Naive thymus-derived CD8-positive, alpha-beta T cell (primary cell): ENCODE results near the gene ASH1L. TPM values are rescaled to one million over a fixed set of nuclear protein-coding genes. Genes with fewer than 3 reads are reported as not detected.
"Not testable (repeated sequence)": the region's sequence is repeated elsewhere in the genome, so short reads cannot be mapped to it uniquely, and the experiment has no call there.

ENCODE experiments used
- ATAC-seq, 2 donors: fragments of 150-1000 bp; cut with Tn5 transposase in 1 of 2; sonication (Bioruptor Pico), chemical (Tn5 transposase) in 1 of 2; 1 replicate in 1 of 2; 2 replicates in 1 of 2; pipeline ENCODE4 v1.10.0; 2021; ENCODE audit warnings: mild to moderate bottlenecking in 2 of 2, moderate library complexity in 2 of 2
- POLR2A ChIA-PET: fragments of 350-600 bp; sonication (Branson Sonifier 250); formaldehyde crosslinking; loops from one replicate; lab custom pipeline; 2021; ENCODE audit warnings: antibody characterized with exemption; lab: Charles Lee
- DNase-seq, 10 donors: peaks; one replicate each; pipeline versions ENCODE4 v3.0.0 to v3.0.0-alpha.2; 2020 to 2022
- H3K27ac Mint-ChIP-seq, 10 donors: one replicate each; pipeline ENCODE4 v1.8.0; 2020 to 2022; ENCODE audit warnings: mild to moderate bottlenecking in 10 of 10, mixed read lengths in 10 of 10, moderate library complexity in 4 of 10, inconsistent platforms in 1 of 10
- H3K27me3 Mint-ChIP-seq, 5 donors: one replicate each; pipeline ENCODE4 v1.8.0; 2021 to 2022; ENCODE audit warnings: mixed read lengths in 5 of 5
- H3K36me3 Mint-ChIP-seq, 3 donors: one replicate each; pipeline ENCODE4 v1.8.0; 2020 to 2022; ENCODE audit warnings: mixed read lengths in 3 of 3, mild to moderate bottlenecking in 2 of 3, inconsistent platforms in 1 of 3
- H3K4me1 Mint-ChIP-seq, 4 donors: one replicate each; pipeline ENCODE4 v1.8.0; 2021 to 2022; ENCODE audit warnings: mixed read lengths in 4 of 4
- H3K4me3 Mint-ChIP-seq, 10 donors: one replicate each; pipeline ENCODE4 v1.8.0; 2020 to 2022; ENCODE audit warnings: mild to moderate bottlenecking in 10 of 10, mixed read lengths in 10 of 10, moderate library complexity in 6 of 10, inconsistent platforms in 1 of 10
- H3K9me3 Mint-ChIP-seq, 9 donors: one replicate each; pipeline ENCODE4 v1.8.0; 2020 to 2022; ENCODE audit warnings: mixed read lengths in 9 of 9, mild to moderate bottlenecking in 3 of 9, inconsistent platforms in 1 of 9, moderate library complexity in 1 of 9
- polyA plus RNA-seq, 3 donors: library from polyadenylated mRNA; unstranded; fragments of 300-500 nt; fragmentation: Illumina TruSeq; gene quantifications; one replicate each; pipeline ENCODE4 v1.2.3, GENCODE V29; 2021
- total RNA-seq, 8 experiments: library from RNA in 2 of 8; stranded (reverse) in 2 of 8; gene quantifications; one replicate each; pipeline ENCODE4 v1.2.3 and lab custom pipeline; 2021 to 2026

ASH1L gene
- total and polyA plus RNA-seq, 5 experiments from 2014 or later = 12.2 to 102 (median 22.0) TPM

- DNase-seq, H3K4me3 Mint-ChIP-seq, POLR2A ChIA-PET, ATAC-seq, H3K9me3 Mint-ChIP-seq, H3K27me3 Mint-ChIP-seq: not testable (repeated sequence)
- Mint-ChIP-seq H3K4me1 (peaks cover 23 to 59% (median 48%) of the 10 kb centered on the region in 4 donors), H3K27ac (peak overlapping the region in 7 of 10 donors; percentile 5 to 80 (median 54)), H3K36me3 (peaks cover 0 to 25% (median 5%) of the 10 kb centered on the region in 3 donors)
Observed at GRCh38 chr1:155511385-155511784, 51.2 kb downstream of the ASH1L start.

GRCh38 chr1:155509064-155509463, 53.5 kb downstream of the ASH1L start:
- peak overlapping the region in 9 of 10 donors; percentile 21 to 87 (median 40) for H3K27ac Mint-ChIP-seq
- ATAC-seq (no peak), DNase-seq (no peak)
- POLR2A ChIA-PET = no interaction called here
- H3K4me3 Mint-ChIP-seq = no peak overlapping the region
- H3K27me3 Mint-ChIP-seq = no peaks in the 10 kb centered on the region
- H3K36me3 Mint-ChIP-seq = peaks cover 0 to 28% (median 5%) of the 10 kb centered on the region in 3 donors
- H3K9me3 Mint-ChIP-seq = no peaks in the 10 kb centered on the region
- peaks cover 21 to 53% (median 39%) of the 10 kb centered on the region in 4 donors for H3K4me1 Mint-ChIP-seq

GRCh38 chr1:155507945-155508344, 54.7 kb downstream of the ASH1L start:
- ATAC-seq (no peak), DNase-seq (no peak)
- Mint-ChIP-seq H3K4me1 (peaks cover 16 to 48% (median 37%) of the 10 kb centered on the region in 4 donors), H3K27ac (peak overlapping the region in 7 of 10 donors; percentile 40 to 77 (median 67)), H3K4me3 (peak overlapping the region in 3 of 10 donors; percentile 19 to 51 (median 45)), H3K27me3 (no peaks in the 10 kb centered on the region), H3K36me3 (peaks cover 0 to 24% (median 5%) of the 10 kb centered on the region in 3 donors), H3K9me3 (no peaks in the 10 kb centered on the region)
- POLR2A ChIA-PET = no interaction called here

GRCh38 chr1:155505963-155506362, 56.6 kb downstream of the ASH1L start:
- H3K4me3 Mint-ChIP-seq, H3K9me3 Mint-ChIP-seq, DNase-seq, H3K27ac Mint-ChIP-seq, POLR2A ChIA-PET, H3K27me3 Mint-ChIP-seq, ATAC-seq: not testable (repeated sequence)
- Mint-ChIP-seq H3K4me1 (peaks cover 12 to 45% (median 32%) of the 10 kb centered on the region in 4 donors), H3K36me3 (peaks cover 0 to 19% (median 0%) of the 10 kb centered on the region in 3 donors)

GRCh38 chr1:155504207-155504606, 58.4 kb downstream of the ASH1L start:
- peaks cover 0 to 20% (median 0%) of the 10 kb centered on the region in 3 donors for H3K36me3 Mint-ChIP-seq
- H3K4me1 Mint-ChIP-seq = peaks cover 23 to 55% (median 46%) of the 10 kb centered on the region in 4 donors
- no peak overlapping the region for H3K4me3 Mint-ChIP-seq
- DNase-seq (no peak), ATAC-seq (no peak)
- POLR2A ChIA-PET = no interaction called here
- H3K9me3 Mint-ChIP-seq = no peaks in the 10 kb centered on the region
- no peaks in the 10 kb centered on the region for H3K27me3 Mint-ChIP-seq
- peak overlapping the region in 5 of 10 donors; percentile 9 to 56 (median 34) for H3K27ac Mint-ChIP-seq

GRCh38 chr1:155499953-155500639, 62.5 kb downstream of the ASH1L start:
- H3K27me3 Mint-ChIP-seq = no peaks in the 10 kb centered on the region
- peak overlapping the region in 4 of 10 donors; percentile 6 to 13 (median 10) for H3K4me3 Mint-ChIP-seq
- ATAC-seq = no peak
- peaks cover 20 to 49% (median 43%) of the 10 kb centered on the region in 4 donors for H3K4me1 Mint-ChIP-seq
- no peak for DNase-seq
- peak overlapping the region in 9 of 10 donors; percentile 1 to 82 (median 10) for H3K27ac Mint-ChIP-seq
- peaks cover 0 to 27% (median 4%) of the 10 kb centered on the region in 3 donors for H3K36me3 Mint-ChIP-seq
- no peaks in the 10 kb centered on the region for H3K9me3 Mint-ChIP-seq
- POLR2A ChIA-PET = no interaction called here

GRCh38 chr1:155499263-155499662, 63.3 kb downstream of the ASH1L start:
- DNase-seq (no peak), ATAC-seq (no peak)
- H3K4me1 Mint-ChIP-seq = peaks cover 21 to 47% (median 41%) of the 10 kb centered on the region in 4 donors
- no peaks in the 10 kb centered on the region for H3K27me3 Mint-ChIP-seq
- H3K27ac Mint-ChIP-seq = peak overlapping the region in 4 of 10 donors; percentile 3 to 75 (median 10)
- no peak overlapping the region for H3K4me3 Mint-ChIP-seq
- peaks cover 0 to 32% (median 4%) of the 10 kb centered on the region in 3 donors for H3K36me3 Mint-ChIP-seq
- POLR2A ChIA-PET = no interaction called here
- no peaks in the 10 kb centered on the region for H3K9me3 Mint-ChIP-seq

GRCh38 chr1:155493595-155493994, 69.0 kb downstream of the ASH1L start:
- ATAC-seq, DNase-seq, POLR2A ChIA-PET, H3K9me3 Mint-ChIP-seq, H3K27me3 Mint-ChIP-seq, H3K4me3 Mint-ChIP-seq: not testable (repeated sequence)
- H3K36me3 Mint-ChIP-seq = peaks cover 0 to 36% (median 4%) of the 10 kb centered on the region in 3 donors
- peak overlapping the region in 1 of 10 donors; percentile 66 for H3K27ac Mint-ChIP-seq
- H3K4me1 Mint-ChIP-seq = peaks cover 16 to 34% (median 25%) of the 10 kb centered on the region in 4 donors

- DNase-seq, POLR2A ChIA-PET, H3K9me3 Mint-ChIP-seq, H3K27ac Mint-ChIP-seq, ATAC-seq, H3K4me3 Mint-ChIP-seq, H3K27me3 Mint-ChIP-seq: not testable (repeated sequence)
- peaks cover 7 to 17% (median 12%) of the 10 kb centered on the region in 4 donors for H3K4me1 Mint-ChIP-seq
- H3K36me3 Mint-ChIP-seq = peaks cover 0 to 23% (median 0%) of the 10 kb centered on the region in 3 donors
Observed at GRCh38 chr1:155488419-155488818, 74.2 kb downstream of the ASH1L start.

GRCh38 chr1:155487541-155487940, 75.1 kb downstream of the ASH1L start:
- DNase-seq (no peak), ATAC-seq (no peak)
- Mint-ChIP-seq H3K4me3 (no peak overlapping the region), H3K4me1 (peaks cover 5 to 17% (median 12%) of the 10 kb centered on the region in 4 donors), H3K27me3 (no peaks in the 10 kb centered on the region), H3K27ac (peak overlapping the region in 1 of 10 donors; percentile 20), H3K9me3 (no peaks in the 10 kb centered on the region), H3K36me3 (peaks cover 0 to 25% (median 0%) of the 10 kb centered on the region in 3 donors)
- POLR2A ChIA-PET = interaction anchor here (0.5 kb wide), 1 partner anchor 45 kb away, joined by 3 read pairs; no protein-coding TSS in a partner anchor

GRCh38 chr1:155486952-155487351, 75.7 kb downstream of the ASH1L start:
- DNase-seq, POLR2A ChIA-PET, H3K27ac Mint-ChIP-seq, ATAC-seq, H3K27me3 Mint-ChIP-seq, H3K4me3 Mint-ChIP-seq, H3K9me3 Mint-ChIP-seq: not testable (repeated sequence)
- H3K4me1 Mint-ChIP-seq = peaks cover 5 to 17% (median 12%) of the 10 kb centered on the region in 4 donors
- H3K36me3 Mint-ChIP-seq = peaks cover 0 to 29% (median under 1%) of the 10 kb centered on the region in 3 donors

GRCh38 chr1:155485945-155486344, 76.7 kb downstream of the ASH1L start:
- DNase-seq (no peak), ATAC-seq (no peak)
- Mint-ChIP-seq H3K4me1 (peaks cover 9 to 17% (median 12%) of the 10 kb centered on the region in 4 donors), H3K27ac (peak overlapping the region in 4 of 10 donors; percentile 3 to 73 (median 46)), H3K27me3 (no peaks in the 10 kb centered on the region), H3K4me3 (no peak overlapping the region), H3K9me3 (no peaks in the 10 kb centered on the region), H3K36me3 (peaks cover 0 to 39% (median 10%) of the 10 kb centered on the region in 3 donors)
- POLR2A ChIA-PET = no interaction called here

GRCh38 chr1:155485222-155485621, 77.4 kb downstream of the ASH1L start:
- DNase-seq = no peak
- H3K4me1 Mint-ChIP-seq = peaks cover 7 to 11% (median 10%) of the 10 kb centered on the region in 4 donors
- POLR2A ChIA-PET = no interaction called here
- no peaks in the 10 kb centered on the region for H3K9me3 Mint-ChIP-seq
- no peak overlapping the region for H3K4me3 Mint-ChIP-seq
- H3K27ac Mint-ChIP-seq = peak overlapping the region in 1 of 10 donors; percentile 70
- no peaks in the 10 kb centered on the region for H3K27me3 Mint-ChIP-seq
- H3K36me3 Mint-ChIP-seq = peaks cover 0 to 39% (median 16%) of the 10 kb centered on the region in 3 donors
- no peak for ATAC-seq
